GM18520 (cell line): ENCODE results near the gene TAGLN3.
A peak's percentile ranks its signal among the peaks of the same experiment; 100 is the strongest.
"Not testable (repeated sequence)": the region's sequence is repeated elsewhere in the genome, so short reads cannot be mapped to it uniquely, and the experiment has no call there.

Experiments
- ATAC-seq: cut with Tn5 transposase; IDR thresholded peaks from one replicate; pipeline ENCODE4 v1.9.1; 2021; ENCODE audit not compliant: unreplicated experiment

Gene TAGLN3

DNA sequence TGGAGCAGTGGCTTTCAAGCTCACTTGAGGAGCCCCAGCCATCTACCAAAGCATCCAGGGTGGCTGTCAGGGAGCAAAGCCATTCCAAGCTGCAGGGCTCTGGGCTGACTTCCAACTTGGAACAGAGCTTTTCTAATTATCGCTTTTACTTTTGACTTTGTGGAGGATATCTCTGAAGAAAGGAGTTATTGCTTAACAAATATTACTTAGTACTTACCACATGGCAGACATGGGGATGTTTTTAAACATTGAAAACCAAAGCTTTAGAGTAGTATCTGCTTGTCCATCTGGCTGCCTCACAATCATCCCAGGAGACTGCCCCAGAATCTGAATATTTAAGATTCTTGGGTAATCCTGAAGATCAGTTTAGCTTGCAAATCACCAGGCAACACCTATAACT is 8.9 kb downstream of the TAGLN3 start:
- ATAC-seq: no peak

DNA sequence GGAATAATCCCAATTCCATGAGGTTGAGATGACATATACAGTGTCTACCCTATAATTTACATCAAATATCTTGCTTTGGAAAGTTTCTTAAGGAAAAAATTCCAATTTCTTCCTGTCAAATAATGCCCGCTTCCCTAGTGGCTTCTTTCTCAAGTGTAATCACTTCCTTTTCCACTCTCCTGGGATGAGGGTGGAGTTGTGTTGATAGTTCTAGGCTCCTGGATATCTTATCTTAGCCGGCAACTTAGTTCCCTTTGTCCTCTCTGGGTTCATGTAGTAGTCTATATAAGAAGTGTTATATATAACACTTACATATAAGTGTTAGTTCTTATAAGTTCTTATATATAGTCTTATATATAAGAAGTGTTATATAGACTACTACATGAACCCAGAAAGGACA is 10.9 kb downstream of the TAGLN3 start:
- no peak for ATAC-seq

DNA sequence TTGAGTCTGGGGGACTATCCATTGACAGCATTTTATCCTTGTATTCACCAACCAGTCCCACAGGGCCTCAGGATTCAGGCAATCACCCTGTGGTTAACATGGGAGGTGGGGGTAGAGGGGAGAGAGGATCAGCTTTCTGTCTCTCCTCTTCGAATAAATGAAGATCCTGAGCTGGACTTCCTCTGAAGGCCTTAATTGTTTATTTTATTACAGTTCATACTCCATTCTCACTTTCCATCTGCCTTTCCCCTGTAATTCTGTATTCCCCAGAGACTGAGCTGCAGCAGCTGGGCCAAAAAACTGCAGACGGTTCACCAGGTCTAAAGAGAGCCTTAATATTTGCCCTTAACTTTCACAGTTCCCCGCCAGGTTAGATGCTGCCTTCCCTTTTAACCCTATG is 11.9 kb downstream of the TAGLN3 start:
- no peak for ATAC-seq

DNA sequence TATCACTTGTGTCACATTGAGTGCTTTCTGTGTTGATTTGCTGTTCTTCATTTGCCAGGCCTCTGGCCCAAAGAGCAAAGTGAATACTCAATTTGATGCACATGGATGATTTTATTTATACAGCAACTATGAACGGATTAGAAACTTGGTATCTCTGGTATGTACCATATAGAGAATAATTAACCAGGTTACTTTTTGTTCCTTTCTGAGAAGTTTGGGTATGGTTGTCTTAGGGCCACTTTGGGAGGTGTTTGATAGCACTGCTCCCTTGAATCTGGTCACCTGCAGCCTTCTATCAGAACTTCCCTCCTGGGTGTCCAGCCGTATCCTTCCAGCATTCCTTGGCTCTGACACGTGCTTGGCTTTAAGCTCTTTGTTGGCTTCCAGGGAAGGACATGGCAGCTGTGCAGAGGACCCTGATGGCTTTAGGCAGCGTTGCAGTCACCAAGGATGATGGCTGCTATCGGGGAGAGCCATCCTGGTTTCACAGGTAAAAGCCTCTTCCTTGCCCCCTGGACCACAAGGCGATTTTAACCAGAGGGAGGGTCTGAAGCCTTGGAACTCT is 12.7 kb downstream of the TAGLN3 start:
- no peak for ATAC-seq

DNA sequence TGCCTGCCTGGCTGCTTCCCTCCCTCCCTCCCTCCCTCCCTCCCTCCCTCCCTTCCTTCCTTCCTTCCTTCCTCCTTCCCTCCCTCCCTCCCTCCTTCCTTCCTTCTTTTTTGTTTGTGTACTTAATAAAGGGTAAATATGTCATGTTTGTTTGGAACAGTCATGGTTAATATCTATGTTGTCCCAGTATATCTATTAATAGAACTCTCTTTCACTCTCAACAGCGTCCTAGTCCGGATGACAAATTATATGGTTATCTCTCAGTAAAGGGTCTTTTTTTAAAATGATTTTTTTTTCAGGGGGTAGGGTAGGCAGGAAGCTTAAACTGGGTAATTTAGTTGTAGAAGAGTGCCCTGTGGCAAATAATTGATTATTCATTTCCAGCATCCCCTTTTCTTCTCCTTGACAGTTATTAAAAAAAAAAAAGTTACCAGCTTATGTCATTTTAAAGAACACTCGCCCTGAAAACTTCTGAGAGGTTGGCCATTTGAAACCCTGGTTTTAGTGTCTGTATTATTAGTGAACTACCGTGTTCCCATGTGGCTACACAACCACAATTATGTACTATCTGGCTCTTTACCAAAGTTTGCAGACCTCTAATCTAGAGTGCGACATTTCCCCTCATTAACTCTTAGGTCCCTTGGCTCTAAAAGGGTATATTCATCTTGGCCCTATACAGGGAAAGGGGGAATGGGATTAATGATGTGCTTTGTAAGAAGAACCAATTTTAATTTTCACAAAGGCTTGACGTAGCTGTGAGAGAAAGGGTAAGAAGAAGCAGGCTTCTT is 13.7 kb downstream of the TAGLN3 start:
- no peak for ATAC-seq

DNA sequence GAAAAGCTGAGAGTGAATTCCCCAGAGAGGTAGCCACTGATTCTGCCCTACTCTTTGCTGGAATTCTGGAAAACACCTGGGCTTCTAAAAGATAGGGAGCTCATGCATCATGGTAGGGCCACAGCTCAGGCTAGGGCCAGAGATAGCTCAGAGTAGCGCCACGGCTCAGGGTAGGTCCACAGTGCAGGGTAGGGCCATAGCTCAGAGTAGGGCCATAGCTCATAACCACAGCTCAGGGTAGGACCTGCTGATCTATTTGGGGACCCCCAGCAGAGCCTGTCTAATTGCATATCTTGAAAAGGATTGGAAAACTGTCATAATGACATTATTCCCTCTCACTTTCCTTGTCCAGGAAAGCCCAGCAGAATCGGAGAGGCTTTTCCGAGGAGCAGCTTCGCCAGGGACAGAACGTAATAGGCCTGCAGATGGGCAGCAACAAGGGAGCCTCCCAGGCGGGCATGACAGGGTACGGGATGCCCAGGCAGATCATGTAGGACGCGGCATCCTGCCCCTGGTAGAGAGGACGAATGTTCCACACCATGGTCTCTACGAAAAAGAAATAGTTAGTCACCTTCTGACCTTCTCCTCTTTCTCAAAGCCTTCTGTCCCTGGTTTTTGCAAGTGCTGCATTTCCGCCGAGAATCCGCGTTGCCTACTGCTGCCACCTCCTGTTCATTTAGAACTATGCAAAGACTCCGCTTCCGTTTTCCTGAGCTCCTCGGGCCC is 14.5 kb downstream of the TAGLN3 start:
- peak; percentile 50 for ATAC-seq

DNA sequence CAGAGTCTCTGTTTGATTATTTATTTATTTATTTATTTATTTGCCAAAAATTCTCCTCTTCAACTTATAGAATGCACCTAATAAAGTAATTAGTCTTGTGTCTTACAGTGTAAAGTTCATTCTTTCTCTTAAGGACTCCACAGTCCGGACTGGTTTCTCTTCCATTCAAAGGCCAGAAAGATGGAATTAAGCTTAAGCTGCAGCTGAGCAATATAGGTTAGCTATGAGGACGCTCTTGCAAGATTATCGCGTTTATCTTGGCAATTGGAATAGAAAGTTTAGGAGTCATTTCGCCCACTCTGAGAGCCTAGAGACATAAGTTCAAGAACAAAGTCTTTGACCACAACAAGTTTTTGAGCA is 15.0 kb downstream of the TAGLN3 start:
- ATAC-seq: no peak

DNA sequence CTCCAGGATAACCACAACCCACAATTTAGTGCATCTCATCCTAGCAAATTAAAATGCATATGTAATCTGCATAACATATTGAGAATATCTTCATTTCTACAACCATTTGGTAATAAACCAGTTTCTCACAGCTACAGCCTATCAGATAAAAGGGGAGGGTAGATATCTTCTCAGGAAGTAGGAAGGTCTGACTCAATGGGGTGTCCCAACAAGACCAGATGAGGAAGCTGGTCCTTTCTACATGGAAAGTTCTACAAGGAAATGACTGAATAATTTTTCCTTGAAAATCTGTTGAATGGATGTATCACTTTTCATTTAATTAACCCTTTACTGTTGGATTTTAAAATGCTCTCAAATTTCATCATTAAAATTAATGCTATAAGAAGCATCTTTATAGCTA is 18.4 kb downstream of the TAGLN3 start:
- no peak for ATAC-seq

DNA sequence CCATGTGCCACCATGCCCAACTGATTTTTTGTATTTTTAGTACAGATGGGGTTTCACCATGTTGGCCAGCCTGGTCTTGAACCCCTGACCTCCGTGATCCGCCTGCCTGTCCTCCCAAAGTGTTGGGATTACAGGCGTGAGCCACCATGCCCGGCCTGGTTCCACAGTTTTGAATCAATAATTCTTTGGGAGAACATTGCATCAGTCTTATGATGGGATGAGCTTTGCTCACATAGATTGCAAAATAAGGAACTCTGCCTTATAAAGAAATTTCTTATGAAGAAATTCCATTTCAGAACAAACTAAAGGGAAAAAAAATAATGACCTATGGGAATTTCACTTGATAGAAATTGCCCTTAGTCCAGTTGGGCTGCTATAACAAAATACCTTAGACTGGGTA is 20.0 kb downstream of the TAGLN3 start:
- no peak for ATAC-seq

DNA sequence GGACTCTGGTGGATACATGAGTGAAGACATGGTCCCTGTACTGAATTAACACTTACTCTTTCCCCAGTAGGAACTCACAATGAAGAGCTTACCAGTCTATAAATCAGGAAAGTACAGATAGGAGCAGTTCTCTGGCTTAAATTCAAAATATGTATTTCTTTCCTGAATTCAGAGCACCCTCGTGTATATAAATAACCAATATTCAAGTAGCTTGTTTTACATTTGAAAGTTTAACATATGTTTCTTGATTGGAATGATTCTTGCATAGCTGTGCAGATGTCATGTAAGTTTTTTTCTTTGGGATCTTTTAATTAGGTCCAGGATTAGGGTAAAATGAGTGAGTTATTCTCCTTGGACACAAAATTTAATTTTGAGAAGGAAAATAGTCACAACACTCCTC is 21.0 kb downstream of the TAGLN3 start:
- no peak for ATAC-seq

DNA sequence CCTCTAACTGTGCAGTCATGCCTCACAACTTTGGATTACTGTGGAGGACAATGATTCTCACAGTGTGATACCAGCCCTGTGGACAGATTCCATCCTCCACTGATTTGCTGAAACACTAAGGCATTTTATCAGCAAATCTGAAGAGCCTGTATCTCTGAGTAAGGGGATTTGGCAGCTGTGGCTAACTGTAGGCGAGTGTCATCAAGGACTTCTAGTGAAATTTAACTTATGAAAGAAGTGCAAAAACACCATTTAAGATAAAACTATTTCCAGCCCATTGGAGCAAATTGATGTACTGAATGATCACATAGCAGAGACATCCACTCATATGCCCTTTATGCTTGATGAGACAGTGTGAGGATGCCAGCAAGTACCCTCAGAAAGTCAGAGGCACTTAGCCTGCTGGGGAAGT is 22.0 kb downstream of the TAGLN3 start:
- ATAC-seq: no peak

DNA sequence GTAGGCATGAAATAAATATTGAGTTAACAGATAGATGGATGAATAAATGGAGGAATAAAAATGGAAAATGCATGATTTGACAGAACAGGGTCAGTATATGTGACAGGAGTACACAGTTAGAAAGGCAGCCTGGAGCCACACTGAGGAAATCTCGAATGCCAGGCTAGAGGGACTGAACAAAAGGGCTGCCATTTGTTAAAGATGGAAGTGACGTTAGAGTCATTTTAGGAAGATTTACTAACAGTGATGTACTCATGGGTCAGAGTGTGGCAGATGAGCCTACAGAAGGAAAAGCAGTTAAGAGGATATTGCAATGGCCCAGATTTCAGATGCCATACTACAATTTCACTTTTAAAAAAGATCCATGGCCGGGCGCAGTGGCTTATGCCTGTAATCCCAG is 28.4 kb downstream of the TAGLN3 start:
- no peak for ATAC-seq

DNA sequence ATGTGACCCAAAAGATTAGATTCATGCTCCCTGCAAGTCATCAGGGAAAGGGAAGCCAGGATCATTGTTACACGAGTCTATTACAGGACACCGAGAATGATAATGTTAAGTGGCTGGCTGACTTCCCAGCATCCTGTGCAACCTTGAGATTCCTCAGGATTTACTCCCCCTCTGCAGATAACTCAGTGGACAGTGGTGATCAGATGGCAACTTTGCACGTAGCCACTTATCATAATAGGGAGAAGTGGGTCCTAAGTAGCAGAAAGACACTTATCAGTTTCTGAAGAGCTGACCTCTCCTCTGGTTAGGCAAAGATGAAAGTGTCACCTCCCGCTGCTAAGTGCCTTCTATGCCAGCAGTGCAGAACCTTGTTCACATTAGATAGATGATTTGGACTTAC is 29.1 kb downstream of the TAGLN3 start:
- ATAC-seq: no peak

DNA sequence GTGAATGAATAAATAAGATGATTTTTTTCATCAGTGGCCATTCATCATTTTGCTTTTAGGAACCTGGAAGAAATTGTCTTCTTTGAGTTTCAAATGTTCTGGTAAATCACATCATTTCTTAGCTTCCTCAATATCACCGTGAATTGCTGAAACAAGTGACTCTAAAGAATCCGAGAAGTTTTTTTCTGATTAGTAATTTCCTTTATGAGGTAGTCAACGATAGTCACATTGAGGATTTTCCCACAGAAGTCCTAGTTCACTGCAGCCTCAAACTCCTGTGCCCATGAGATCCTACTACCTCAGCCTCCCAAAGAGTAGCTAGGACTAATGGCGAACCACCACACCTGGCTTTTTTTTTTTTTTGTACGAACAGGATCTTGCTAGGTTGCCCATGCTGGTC is 32.2 kb downstream of the TAGLN3 start:
- no peak for ATAC-seq

DNA sequence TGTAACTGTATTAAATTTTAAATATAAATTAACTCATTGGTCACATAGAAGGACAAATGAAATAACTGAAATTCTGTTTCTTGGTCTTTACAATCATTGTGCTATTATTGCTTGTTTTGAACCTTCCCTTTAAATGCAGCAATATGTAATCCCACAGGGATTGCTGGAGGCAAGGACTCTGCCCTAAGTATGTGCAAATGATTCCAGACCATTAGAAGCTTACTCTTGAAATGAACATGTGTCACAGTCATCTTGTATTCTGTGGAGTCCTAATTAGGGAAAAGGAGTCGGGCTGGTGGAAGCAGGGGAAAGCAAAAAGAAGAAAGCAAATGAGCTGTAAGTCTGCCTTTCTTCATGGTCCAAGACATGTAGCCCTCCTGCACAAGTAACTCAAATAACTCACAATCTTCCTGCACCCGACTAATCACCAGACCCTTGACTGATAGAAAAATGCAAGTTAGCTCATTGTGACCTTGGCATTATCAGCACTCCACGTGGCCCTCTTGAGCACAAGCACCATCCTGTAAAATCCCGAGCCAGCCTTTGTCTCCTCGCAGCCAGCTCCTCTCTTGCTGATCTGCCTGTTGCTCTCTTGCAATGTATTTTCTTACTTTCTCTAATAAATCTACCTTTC is 33.5 kb downstream of the TAGLN3 start:
- no peak for ATAC-seq

DNA sequence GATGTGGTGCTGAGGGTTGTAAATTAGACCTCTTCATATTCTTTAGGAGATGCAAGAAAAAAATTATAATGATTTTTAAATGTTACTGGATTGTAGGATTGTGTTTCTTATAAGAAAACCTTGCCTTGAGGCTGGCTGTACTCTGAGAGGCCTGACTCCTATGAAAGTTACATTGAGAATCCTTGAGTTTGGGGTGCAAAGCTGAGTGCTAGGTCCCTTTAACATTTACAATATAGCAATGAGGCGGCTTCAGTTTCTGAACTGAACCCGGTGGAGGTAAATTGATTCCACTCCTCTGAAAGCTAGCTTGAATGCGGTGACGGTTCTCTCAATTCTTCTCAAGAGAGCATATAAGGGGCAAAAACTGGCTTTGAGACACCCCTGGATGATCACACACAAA is 35.7 kb downstream of the TAGLN3 start, which contains the start of gene TMPRSS7:
Gene TMPRSS7, plus strand, starts transcription at position 301 of the 400 bp plus-strand sequence. CDS start 110 bp downstream, outside the sequence.
- ATAC-seq: no peak

DNA sequence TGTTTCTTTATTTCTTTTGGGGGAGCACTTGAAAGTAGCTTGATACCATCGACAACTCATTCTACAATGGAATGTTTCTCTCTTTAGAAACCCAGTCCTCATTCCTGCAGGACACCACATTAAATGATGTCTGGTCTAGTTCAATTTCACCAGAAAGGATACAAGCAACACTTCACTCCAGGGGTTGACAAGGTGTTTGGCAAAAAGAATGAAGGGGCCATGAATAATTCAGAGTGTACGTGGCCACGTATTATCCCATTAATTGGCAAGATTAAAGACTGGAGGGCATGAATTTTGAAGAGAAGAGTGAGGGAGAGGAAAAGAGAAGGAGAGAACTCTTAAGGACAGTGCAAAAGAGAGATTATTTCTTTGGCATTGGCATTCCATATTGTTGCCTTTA is 36.5 kb downstream of the TAGLN3 start:
- ATAC-seq: no peak

DNA sequence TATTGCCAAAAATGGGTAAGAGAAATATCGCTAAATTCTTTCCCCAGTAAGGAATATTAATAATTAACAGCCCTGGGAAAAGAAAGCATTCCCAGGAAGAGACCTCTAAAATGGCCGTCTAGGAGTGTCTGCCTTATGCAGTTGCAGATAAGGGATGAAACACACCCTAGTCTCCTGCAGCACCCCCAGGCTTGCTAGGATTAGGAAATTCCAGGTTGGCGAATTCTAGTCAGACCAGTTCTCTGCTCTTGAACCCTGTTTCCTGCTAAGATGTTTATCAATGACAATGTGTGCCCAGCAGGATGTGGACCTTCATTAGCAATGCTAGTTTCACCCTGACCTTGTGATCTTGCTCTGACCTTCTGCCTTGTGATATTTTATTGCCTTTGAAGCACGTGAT is 38.5 kb downstream of the TAGLN3 start:
- not testable (repeated sequence) for ATAC-seq

DNA sequence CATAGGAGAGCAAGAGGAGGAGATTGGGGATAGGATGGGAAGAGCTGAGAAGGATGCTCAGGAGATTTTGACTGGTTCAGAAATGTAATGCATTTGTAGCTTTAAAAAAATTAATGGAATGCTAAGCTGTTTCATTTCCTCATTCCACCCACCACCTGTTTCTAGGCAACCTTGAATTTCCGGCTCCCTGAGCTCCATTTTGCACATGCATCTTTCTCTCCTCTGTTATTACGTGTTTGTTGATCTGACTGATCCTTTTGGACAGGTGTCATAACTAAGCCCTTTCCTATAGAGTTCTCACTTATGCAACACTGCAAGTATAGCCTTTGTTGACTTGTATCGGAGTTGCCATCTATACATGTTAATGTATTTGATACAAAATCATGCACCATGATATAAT is 40.1 kb downstream of the TAGLN3 start:
- no peak for ATAC-seq

DNA sequence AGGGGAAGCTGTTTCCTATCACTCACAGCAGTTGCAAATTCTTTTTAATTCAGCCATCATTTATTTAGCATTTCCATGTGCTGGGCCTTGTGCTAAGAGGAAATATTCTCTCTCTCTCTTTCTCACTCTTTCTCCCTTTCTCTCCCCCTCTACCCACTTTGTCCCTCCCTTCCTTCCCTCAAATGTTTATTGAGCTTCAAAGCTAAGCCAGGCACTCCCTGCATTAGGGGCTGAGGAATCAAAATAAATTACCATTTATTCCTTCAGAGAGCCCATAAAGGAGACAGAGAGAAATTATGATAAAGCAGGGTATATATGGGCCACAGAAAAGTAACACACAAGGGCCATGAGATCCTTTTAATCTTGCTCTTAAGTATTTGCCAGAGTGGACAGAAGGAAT is 42.6 kb downstream of the TAGLN3 start:
- ATAC-seq: no peak

DNA sequence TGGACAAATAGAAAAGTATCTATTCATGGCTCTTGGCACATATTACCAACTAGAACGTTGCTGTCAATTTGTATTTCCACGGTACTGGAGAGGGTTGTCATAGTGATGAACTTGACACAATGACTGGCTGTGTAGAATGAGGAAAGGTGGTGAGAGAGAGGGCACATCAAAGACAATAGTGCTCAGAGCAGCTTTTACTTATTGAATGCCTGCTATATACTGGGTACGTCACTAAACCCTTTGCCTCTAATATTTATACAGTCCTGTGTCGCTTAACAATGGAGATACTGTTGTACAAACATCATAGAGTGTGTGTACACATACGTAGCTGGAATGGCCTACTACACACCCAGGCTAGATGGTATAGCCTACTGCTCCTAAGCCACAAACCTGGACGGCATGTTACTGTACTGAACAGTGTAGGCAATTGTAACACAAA is 44.1 kb downstream of the TAGLN3 start:
- ATAC-seq: no peak
